NCI-H1694 (cell line): ENCODE measurements around the gene GAS6.
"Not testable (repeated sequence)": the region's sequence is repeated elsewhere in the genome, so short reads cannot be mapped to it uniquely, and the experiment has no call there.

ENCODE experiments used
- DNase-seq: peaks from one replicate; lab custom pipeline; 2025; lab: John Stamatoyannopoulos, UW

GAS6 gene

DNA sequence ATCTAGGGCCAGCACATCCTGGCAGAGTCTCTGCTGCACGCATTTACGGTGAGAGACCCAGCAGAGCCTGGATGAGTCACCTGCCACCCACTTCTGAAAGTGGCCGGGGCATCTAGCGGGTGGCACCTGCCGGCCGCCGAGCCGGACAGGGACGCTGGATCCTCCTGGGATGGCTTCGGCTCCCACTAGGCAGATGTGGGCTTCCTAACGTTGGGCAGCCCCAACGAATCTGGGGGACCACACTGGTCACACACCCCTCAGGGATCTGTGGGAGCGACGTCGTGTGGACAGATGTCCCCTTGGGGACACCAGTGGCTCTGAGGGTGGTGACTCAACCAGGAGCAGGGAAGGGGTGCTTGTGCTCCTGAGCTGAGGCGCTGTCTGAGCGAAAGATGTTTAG, 72.7 kb downstream of the GAS6 start:
- DNase-seq, result no peak

DNA sequence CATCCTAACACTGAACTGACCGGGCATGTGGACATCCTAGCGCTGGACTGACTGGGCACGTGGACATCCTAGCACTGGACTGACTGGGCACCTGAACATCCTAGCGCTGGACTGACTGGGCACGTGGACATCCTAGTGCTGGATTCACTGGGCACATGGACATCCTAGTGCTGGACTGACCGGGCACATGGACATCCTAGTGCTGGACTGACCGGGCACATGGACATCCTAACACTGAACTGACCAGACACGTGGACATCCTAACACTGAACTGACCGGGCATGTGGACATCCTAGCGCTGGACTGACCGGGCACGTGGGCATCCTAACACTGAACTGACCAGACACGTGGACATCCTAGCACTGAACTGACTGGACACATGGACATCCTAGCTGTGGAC, 73.9 kb downstream of the GAS6 start:
- DNase-seq, result not testable (repeated sequence)

DNA sequence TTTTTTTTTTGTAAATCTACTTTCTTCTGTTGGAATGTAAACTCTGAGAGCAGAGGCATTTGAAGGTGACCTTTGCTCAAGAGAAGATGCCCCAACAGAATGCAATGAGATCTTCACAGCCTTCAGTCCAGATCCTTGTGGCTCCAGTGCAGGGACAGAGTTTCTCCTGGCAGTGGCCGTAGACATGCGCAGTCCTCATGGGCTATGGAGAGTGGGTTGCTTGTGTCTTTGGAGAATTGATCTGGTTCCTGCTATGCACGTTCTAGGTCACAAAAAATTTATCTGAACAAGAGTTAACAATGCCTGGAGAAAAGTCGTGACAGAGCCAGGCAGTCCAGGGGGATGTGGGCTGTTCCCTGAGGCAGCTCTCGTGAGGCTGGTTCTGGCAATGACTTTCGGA, 74.7 kb downstream of the GAS6 start:
- DNase-seq, result no peak

DNA sequence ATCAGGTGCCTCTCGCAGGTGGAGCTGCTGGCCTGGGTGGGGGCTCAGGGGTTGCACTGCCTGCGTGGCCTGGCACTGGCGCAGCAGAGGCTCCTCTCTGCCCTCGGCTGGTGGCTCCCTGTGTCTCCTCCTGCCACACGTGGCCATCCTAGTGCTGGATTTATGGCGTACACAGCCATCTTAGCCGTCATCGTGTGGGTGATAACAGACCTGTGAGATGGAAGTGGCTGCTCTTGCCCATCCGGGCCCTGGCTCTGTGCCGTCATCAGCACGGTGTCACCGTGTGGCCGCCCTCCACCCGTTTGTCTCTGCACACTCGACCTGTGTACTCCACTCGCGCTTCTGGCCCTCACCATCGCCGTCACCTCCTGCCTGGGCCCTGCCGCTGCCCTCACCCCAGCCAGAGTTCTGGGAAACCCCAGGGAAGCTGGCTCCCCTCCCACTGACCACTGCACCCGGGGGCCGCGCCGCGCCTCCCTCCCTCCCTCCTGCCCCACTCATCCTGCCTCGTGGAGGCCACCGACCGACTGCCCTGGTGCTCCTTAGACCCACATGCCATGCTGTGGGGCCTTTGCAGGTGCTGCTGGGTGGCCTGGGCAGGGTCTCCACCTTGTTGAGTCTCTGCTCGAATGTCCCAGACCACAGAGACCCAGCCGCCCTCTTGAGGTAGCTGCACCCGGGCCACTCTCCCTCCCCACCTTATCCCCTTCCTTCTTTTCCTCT, 75.3 kb downstream of the GAS6 start:
- no peak for DNase-seq

DNA sequence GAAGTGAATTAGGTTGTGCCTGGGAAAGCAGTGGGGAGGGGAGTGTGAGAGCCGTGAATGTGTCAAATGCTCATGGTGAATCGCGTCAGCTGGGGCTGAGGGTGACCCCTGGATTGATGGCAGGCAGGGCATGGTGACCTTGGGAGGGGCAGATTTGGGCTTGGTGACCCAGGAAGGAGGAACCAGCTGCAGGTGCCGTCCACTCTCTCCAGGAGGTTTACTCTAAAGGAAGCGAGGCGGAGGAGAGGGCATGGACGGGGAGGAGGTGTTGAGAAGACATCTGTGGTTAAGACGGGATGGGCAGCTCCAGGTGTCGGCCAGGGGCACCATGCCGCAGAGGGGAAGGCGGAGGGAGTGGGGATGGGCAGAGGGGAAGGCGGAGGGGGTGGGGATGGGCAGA, 76.2 kb downstream of the GAS6 start:
- DNase-seq, result no peak

DNA sequence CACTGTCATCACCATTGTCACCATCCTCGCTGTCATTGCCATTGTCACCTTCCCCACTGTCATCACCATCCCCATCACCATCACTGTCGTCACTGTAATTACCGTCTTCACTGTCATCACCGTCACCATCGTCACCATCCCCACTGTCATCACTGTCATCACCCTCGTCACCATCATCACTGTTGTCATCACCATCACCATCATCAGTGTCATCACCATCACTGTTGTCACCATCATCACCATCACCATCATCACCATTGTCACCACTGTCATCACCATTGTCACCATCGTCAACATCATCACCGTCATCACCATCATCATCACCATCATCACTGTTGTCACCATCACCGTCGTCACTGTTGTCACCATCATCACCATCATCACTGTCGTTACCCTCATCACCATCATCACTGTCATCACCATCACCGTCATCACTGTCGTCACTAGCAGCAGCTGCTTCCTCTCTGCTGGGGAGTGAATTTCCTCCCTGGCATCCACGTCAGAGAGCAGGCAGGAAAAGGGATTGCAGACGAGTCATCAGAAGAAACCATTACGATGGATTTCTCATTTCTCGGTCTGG, 77.5 kb downstream of the GAS6 start:
- DNase-seq, result no peak

DNA sequence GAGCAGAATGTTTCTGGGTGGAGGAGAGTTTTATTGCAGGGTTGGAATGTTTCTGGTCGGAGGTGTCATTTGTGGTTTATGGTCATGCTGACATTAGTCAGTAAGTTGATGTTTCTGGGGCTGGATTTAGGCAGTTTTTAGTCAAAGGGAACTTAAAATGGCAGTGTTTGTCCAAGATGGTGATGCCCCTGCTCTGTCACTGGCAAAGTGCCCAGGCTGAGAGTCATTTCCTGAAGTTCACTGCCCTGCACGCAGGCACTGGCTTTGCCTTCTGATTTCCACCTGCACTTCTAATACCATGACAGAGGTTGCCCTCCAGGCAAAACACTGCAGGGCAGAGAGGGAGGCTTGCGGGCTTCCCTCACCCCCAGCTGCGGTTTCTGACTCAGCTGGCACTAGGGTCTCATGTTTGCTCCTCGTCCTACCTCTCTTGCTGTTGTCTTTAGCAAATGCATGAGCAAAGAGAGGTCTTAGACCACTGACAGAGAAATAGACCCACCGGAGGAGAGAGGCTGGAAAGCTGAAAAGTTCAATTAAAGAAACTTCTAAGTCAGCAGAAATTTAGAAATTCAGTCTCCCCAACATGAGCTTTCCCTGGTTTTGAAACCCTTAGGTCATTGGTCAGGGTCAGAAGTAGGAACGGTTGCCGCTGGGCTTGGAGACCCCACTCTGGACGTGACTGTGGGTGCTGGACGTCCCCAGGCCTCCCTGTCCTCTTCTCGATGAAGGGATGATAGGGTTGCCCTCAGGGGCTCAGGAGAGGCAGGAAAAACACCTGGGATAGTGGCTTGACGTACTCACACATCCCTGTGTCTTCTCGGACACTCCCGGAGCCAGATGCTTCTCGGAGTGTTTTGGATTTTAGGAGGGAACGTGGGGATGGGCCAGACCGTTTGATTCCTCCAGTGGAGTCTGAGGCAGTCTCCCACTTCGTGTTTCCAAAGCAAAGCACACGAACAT, 78.5 kb downstream of the GAS6 start:
- no peak for DNase-seq

DNA sequence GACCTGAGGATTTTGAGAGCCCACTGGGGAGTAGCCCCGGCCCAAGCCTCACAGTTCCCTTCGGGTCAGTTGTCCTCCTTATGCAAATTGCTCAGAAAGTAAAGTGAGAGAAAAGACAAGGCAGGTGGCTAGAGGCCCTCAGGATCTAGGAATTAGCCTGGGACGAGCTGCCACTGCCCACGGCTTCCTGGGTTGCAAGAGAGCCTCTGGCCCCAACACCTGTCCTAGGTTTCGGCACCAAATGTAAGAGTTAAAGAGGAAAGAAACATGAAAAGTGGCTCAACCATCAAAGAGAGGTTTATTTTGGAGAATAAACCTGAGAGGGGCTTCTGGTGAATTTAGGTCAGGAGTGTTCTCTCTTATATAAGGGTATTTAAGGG, 79.2 kb downstream of the GAS6 start:
- DNase-seq, result no peak

DNA sequence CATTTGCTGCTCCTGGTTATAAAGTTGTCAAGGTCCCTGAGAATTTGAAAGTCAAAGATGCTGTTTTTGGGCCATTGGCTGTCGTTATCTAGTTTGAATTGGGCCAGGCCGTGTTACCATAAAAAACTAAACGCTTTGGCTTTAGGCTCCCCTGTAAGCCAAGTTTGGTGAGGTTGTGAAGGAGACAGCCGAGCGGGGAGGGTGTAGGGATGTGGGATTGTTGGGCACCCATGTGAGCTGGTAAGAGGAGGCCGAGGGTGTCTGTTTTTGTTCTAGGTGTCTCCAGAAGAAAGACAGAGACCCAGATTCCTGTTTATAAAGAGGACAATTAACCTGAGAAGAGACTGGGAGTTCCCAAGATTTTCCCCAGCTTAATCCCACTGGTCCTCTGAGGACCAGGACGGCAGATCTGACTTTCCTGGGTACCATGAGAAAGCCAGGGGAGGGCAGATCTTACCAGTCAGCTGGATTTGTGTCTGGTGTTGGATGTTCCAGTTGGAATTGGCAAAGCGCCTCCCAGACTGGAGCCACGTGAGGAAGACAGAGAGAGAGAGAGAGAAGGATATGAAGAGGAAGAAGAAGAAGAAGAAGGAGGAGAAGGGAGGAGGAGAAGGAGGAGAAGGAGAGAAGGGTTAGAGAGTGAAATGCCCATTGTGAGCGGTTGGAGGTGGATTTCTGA, 79.8 kb downstream of the GAS6 start:
- no peak for DNase-seq

DNA sequence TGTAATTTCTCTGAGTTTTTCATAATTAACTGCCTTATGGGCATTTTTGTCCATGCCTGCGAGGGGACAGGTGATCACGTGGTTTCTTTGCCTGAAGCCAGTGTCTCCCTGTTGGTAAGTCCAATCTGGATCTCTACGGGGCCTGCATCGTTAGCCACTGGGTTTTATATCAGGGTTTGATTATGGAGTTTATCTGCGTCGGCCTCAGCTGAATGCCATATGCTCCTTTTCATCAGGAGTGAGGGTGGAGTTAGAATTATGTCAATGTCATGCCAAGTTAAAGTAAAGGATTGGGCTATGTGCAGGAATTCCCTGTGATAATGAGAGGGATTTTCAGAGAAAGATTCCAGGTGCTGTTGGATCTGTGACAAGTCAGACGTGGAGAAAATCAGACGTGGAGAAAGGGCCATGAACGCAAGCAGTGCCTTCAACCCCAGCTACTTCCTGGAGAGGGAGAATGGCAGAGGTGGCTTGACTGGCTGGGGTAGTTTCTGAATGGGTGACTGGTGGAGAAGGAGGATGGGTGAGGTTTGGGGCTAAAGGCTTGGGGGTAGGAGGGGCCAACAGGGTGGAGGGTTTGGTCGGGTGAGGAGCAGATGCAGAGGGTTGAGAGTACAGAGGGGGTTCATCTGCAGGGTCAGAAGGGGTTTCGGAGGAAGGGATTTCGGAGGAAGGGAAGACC, 80.5 kb downstream of the GAS6 start:
- DNase-seq, result no peak

DNA sequence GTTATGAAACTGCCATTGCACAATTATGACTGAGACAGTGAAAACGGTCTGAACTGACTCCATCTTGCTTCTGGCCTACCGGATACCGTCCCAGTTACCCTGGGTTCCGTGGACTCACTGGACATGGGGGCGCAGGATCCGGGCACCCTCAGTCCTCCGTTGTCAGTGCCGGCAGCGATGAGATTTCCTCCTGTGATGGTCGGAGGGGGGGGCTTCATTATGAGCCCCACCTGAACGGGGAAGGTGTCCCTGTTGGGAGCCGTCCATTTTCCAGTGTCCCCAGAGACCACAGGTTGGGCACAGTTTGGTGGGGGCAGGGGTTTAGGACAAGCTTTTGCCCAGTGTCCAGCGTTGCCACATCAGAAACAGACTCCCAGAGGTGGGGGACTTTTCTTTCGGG, 81.4 kb downstream of the GAS6 start:
- DNase-seq, result no peak

DNA sequence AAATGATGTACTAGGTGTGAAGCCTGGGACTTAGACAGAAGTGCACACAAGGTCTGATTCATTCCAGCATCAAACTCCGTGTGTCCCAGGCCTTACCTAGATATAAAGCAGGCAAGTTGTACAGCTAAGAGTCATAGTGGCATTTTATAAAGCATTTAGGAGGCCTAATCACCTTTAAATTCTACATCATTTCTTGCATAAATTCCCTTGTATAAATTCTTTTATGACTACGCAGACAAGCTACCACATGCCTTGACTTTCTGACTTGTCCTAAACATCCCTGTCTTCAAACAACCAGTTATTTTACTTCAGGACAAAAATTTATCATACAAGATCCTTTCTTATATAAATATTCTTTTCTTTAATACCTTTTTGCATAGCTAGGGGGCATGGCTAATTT, 82.3 kb downstream of the GAS6 start:
- no peak for DNase-seq

DNA sequence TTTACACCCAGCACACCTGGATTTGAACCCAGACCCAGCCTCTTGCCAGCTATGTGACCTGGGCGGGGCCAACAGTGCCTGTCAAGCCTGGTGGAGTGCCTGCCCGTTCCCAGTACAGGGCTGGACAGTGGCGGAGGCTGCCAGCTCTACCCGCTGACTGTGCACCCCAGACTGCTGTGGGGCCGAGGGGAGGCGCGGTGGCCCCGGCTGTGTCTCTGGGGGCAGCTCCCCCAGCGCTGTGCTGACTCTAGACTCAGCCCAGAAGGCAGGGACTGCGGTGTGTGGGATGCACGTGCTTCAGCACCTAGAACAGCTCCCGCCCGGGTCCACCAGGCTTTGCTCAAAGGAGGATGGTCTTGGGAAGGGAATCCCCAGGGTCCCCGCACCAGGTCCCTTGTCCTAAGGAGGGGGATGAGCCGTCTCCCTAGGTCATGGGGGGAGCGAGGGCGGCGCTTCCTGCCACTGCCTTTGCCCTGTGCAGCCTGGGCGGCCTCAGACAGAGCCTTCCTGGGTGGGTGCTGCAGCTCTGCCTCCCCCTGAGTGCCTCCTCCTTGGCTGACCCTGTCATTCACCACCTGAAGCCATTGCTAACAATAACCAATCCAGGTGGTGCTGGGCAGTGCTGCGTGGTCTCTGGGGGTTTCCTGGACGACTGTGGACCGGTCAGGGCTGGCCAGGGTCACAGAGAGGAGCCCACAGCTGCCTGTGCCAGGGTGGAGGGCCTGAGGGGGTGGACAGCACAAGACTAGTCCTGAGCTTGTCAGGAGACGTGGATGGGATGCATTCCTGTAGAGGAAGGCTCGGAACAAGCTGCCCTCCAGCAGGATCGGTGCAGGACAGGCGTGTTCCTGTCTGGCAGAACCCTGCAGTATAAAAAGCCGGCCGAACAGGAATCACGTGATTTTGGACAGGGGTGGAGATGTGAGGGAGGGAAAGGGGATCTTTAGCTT, 86.3 kb downstream of the GAS6 start:
- DNase-seq, result no peak

DNA sequence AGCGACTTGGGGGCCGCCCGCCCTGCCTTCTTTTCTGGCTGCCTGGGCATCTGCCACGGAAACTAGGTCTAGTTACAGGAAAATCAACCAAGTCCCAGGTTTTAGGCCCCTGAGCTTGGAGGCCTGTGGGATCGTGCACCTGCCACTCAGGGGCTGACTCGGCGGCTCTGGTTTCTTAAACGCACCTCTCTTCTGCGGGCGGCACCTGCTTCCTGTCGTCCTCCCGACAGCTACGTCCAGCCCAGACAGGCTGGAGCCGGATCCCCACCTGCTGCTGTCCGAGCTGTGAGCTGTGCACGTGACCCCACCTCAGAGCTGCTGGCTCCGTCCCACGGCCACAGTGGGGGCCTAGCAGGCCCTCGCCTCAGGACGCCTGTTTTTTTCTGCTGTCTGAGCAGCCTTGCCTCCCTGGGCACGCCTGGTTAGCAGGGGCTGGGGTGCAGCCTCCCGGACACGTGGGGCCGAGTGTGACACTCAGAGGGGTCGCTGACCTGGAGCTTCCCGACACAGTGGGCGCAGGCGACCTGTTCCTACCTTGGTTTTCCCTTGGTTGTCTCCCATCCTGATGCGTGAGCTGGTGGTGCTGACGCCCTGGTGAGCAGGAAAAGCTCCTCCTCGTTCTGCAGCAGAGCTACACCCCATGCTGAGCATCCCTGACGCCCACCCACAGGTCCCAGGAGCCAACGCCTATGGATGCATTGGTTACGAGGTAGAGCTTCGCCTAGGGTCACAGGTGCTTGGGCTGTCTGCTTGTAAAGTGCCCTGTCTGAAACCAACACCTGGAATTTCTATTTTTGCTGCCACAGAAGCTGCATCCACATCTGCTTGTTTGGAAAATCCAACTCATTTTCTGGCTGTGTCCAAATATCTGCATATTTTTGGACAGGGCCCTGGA, 87.4 kb downstream of the GAS6 start:
- no peak for DNase-seq

DNA sequence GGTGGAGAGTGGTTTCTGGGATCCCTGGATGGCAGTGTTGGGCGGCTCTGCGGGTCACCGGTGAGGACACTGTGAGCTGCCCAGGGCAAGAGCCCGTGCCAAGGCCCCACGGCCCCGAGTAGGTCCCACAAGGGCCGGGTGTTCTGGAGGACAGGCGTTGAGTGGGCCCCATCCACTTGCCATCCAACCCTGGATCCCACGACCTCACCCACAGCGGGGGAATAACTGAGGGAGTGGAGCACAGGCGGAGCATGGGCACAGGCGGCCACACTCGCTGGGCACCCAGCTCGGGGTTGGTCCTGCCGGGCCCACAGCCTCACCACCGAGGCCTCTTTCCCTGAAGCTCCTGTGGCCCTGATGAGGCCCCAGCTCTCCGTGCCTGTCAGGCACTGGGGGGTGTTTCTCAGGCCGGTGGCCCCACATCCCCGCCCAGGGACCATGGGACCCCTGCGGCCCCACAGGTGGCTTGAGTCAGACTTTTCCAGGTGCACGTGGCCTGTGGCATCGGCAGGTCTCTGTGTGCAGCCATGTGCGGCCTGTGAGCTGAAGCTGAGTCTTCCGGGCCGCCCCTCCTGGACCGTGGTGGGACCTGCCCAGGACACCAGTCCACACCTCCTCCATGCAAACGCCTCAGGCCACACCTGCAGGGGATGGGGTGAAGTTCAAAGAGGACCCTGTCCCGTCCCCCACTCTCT, 88.3 kb downstream of the GAS6 start:
- DNase-seq, result no peak

DNA sequence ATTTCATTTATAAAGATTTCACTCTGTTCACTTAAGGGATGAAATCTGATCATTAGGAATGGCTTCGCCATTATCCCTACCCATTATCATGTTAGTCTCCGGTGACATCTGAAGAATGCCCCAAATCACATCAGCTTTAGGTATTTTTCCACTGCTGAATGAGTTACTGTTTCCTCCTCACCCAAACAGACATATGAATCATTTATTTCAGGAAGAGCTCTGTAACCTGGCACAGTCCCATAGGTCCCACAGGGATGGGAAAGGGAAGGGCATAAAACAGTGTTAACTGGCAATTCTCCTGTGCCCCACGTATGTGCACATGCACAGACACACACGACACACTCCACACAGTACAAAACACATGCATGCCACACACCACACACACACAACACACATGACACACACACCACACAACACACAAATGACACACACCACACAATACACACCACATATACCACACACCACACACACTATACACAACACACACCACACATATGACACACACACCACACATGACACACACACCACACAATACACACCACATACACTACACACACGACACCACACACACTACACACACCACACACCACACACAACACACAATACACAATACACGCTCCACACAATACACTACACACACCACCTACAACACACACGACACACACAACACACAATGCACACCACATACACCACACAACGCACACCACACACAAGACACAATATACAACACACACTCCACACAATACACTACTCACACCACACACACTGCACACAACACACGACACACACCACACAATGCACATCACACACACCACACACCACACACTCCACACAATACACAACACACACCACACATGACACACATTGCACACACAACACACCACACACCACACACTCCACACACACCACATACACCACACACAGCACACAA, 89.4 kb downstream of the GAS6 start:
- no peak for DNase-seq

DNA sequence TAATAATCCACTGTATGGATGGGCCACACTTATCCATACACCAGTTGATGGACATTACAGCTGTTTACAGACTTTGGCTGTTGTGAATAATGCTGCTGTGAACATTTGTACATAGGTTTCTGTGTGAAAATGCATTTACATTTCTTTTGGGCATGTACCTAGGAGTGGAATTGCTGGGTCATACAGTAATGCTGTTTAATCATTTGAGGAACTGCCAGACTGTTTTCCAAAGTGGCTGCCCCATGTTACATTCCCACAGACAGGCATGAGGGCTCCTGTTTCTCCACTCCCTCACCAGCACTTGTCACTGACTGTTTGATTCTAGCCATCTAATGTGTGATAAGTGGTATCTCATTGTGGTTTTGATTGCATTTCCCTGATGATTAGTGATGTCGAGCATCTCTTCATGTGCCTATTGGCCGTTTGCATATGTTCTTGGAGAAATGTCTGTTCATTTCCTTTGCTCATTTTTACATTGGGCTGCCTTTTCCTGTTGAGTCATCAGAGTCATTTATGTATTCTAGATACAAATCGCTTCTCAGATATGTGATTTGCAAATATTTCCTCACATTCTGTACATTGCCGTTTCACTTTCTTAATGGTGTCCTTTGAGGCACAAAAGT, 92.1 kb downstream of the GAS6 start:
- DNase-seq, result no peak
